Retinal pigment epithelial cell (primary cell): ENCODE measurements around the gene ORC6.

Source experiments
- DNase-seq: peaks from one replicate; pipeline ENCODE4 v3.0.0-alpha.2; 2010; ENCODE audit warnings: low read depth
- H3K4me3 ChIP-seq: 2 replicates; pipeline ENCODE4 v1.5.1; 2011; ENCODE audit warnings: mild to moderate bottlenecking, low read length, control low read depth, moderate library complexity
- TF ChIP-seq, protein P1 (sequence below): conservative IDR thresholded peaks from 2 replicates; pipeline ENCODE4 v1.5.1; 2011; ENCODE audit warnings: low read depth, low read length, control low read depth, inconsistent platforms

The ORC6 gene

GRCh38 chr16:46700048-46700447 lies 10.6 kb downstream of the ORC6 start:
- DNase-seq, result no peak

GRCh38 chr16:46701615-46702014 lies 12.2 kb downstream of the ORC6 start:
- DNase-seq, result no peak
- TF ChIP-seq, protein P1, sequence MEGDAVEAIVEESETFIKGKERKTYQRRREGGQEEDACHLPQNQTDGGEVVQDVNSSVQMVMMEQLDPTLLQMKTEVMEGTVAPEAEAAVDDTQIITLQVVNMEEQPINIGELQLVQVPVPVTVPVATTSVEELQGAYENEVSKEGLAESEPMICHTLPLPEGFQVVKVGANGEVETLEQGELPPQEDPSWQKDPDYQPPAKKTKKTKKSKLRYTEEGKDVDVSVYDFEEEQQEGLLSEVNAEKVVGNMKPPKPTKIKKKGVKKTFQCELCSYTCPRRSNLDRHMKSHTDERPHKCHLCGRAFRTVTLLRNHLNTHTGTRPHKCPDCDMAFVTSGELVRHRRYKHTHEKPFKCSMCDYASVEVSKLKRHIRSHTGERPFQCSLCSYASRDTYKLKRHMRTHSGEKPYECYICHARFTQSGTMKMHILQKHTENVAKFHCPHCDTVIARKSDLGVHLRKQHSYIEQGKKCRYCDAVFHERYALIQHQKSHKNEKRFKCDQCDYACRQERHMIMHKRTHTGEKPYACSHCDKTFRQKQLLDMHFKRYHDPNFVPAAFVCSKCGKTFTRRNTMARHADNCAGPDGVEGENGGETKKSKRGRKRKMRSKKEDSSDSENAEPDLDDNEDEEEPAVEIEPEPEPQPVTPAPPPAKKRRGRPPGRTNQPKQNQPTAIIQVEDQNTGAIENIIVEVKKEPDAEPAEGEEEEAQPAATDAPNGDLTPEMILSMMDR, result no peak
- no peak overlapping the region for H3K4me3 ChIP-seq

More at GRCh38 chr16:46700048-46700447, 10.6 kb downstream of the ORC6 start:
- H3K4me3 ChIP-seq, result no peak overlapping the region
- TF ChIP-seq, protein P1, result no peak

- TF ChIP-seq, protein P1, result no peak
- H3K4me3 ChIP-seq, result no peak overlapping the region
- no peak for DNase-seq
Observed at GRCh38 chr16:46702030-46702429, 12.6 kb downstream of the ORC6 start.

GRCh38 chr16:46706642-46707041 lies 17.2 kb downstream of the ORC6 start:
- no peak for DNase-seq
- no peak overlapping the region for H3K4me3 ChIP-seq
- TF ChIP-seq, protein P1, result no peak

DNA sequence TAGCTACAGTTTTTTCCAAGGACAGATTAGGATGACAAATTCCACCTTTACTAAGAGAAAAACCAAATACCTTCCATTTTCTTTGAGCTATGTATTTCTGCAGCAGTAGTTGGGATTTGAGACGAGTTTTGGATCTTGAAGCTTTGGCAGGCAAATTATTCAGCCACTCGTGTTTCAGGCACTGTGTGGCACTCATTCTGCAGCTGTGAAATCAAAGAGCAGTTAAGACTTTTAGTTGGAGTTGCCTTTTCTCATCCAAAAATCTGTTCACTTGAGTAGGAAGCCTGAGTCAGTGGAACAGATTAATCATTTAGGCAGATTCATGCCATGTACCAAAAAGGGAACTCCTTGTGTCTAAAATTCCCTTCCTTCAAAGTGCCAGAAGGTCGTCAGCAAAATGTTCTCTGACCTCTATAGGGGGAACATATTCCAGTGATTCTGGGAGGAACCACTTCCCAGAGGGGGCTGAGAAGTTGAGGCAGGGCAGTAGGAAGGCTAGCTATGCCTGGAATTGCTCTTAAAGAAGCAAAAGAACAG lies 20.1 kb downstream of the ORC6 start:
- TF ChIP-seq, protein P1, result no peak
- DNase-seq, result no peak
- H3K4me3 ChIP-seq, result no peak overlapping the region

GRCh38 chr16:46711106-46712058 lies 21.9 kb downstream of the ORC6 start:
- DNase-seq, result no peak
- TF ChIP-seq, protein P1, result no peak

More at GRCh38 chr16:46711106-46712058, 21.9 kb downstream of the ORC6 start:
- no peak overlapping the region for H3K4me3 ChIP-seq
